Measurements from ENCODE around the gene C6orf47. TPM values are rescaled to one million over a fixed set of nuclear protein-coding genes. Genes with fewer than 3 reads are reported as not detected.
A peak's percentile ranks its signal among the peaks of the same experiment; 100 is the strongest.

The C6orf47 gene
- polyA plus RNA-seq, 6 donors from 2014 or later: 16.8 to 39.9 (median 28.4) TPM

DNA sequence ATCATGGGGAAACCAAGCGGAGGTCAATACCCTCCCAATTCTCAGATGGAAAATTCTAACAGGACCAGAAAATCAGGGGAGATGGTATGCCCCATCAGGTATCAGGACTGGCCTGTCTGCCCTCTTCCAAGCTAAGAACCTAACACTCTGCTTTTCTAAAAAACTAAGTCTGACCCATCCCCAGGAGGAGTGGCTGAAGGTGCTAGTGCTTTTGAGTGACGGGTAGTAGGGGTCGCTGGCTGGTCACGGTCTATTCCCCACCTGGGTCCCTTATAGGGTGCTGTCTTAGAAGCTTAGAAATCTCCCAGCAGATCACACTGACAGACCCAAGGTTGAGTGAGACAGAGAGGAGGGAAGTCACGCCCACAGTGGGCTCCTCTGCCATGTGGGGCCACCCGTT lies 33.0 kb upstream of the C6orf47 start:
- Mint-ChIP-seq H3K27ac (peak overlapping the region in 2 of 6 donors; percentile 44 to 68), H3K36me3 (peaks cover 6 to 16% of the 10 kb centered on the region in 2 donors), H3K9me3 (no peaks in the 10 kb centered on the region), H3K27me3 (no peaks in the 10 kb centered on the region), H3K4me1 (peaks cover 18 to 30% (median 23%) of the 10 kb centered on the region in 3 donors), H3K4me3 (no peak overlapping the region)
- ATAC-seq (ENCODE audit: low read depth in 2 of 2): no peak
- no peak for DNase-seq

DNA sequence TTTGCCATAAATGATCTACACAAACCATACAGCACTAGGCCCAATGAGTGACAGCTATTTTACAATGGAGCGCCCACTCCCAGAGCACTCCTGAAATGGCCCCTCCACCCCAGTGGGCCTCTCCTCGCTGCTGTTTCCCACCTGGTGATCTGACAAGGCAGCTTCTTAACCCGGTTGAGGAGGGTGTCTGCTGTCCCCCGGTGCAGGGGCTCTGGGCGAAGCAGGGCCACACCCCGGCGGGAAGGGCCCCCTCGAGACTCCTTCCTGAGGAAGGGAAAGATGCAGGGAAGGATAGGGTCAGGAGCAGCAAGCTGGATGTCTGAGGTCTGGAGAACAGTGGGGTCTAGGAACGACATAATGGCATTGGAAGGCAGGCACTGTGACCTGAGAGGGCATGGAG lies 32.3 kb upstream of the C6orf47 start:
- Mint-ChIP-seq H3K27ac (peak overlapping the region in 1 of 6 donors; percentile 26), H3K27me3 (no peaks in the 10 kb centered on the region), H3K9me3 (no peaks in the 10 kb centered on the region), H3K4me1 (peaks cover 16 to 30% (median 20%) of the 10 kb centered on the region in 3 donors), H3K36me3 (peaks cover 3 to 18% of the 10 kb centered on the region in 2 donors), H3K4me3 (no peak overlapping the region)
- DNase-seq (no peak), ATAC-seq (ENCODE audit: low read depth in 2 of 2) (no peak)

DNA sequence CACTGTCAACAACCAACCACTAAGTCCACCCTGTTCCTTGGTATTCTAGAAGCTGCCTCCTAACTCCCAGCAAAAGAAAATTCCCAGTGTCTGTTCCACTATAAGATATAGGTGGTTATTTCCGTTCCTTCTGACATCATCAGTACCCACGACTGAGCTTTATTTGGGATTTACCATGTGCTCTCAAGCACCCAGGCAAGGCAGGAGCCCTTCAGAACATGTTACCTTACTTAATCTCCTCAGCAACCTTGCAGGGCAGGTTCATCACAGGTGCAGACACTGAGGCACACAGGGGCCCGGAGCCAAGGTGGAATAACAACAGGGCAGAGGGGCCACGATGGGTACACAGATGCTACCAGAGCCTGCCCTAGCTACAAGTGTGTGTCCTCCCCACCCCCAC lies 31.8 kb upstream of the C6orf47 start:
- ATAC-seq (ENCODE audit: low read depth in 2 of 2) (no peak), DNase-seq (no peak)
- Mint-ChIP-seq H3K27ac (peak overlapping the region in 1 of 6 donors; percentile 26), H3K9me3 (no peaks in the 10 kb centered on the region), H3K4me1 (peaks cover 11 to 25% (median 17%) of the 10 kb centered on the region in 3 donors), H3K27me3 (no peaks in the 10 kb centered on the region), H3K4me3 (no peak overlapping the region), H3K36me3 (peaks cover 0 to 18% of the 10 kb centered on the region in 2 donors)

DNA sequence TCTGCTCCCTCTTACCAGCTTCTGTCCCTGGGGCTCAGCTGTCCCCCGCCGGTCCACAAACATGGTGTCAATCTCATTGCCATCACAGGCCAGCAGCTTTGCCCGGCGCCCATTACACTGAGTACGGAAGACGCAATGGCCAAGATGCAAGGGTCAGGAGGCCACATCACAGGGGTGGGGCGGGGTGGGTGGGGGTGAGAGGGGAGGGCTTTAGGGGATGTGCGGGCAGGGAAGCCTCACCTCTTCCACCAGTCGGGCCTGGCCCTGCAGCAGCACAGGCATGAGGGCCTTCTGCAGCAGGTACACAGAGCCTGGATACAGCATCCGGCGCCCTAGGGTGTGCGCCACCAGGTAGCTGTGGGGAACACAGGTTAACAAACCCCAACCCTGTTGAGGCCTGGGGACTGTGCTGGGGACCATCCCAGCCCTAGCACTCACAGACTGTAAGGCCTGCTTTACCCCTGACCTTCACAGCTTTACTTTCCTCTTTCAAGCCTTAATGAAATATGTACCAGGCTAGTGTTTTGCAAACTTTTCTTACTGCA lies 31.1 kb upstream of the C6orf47 start:
- no peaks in the 10 kb centered on the region for H3K27me3 Mint-ChIP-seq

DNA sequence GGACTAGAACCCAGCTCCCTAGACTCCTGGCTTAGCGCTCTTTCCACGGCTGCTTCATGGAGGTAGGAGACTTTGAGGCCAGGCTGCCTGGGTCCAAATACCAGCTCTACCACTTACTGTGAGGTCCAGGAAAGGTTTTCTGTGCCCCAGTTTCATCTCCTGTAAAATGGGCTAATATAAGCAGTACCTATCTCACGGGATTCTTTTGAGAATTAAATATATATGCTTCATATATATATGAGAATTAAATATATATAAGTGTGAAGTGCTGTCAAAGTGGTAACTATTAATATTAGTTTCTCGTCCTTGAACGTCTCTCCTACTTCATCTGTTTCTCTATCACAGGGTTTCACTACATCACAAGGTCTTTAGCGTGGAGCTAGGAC lies 30.5 kb upstream of the C6orf47 start:
- Mint-ChIP-seq H3K27me3 (no peaks in the 10 kb centered on the region), H3K4me3 (no peak overlapping the region), H3K36me3 (peaks cover 0 to 22% of the 10 kb centered on the region in 2 donors), H3K4me1 (peaks cover 11 to 24% (median 17%) of the 10 kb centered on the region in 3 donors), H3K9me3 (no peaks in the 10 kb centered on the region), H3K27ac (no peak overlapping the region)
- DNase-seq (no peak), ATAC-seq (ENCODE audit: low read depth in 2 of 2) (no peak)

More for the DNA sequence above, 31.1 kb upstream of the C6orf47 start:
- peaks cover 0 to 17% of the 10 kb centered on the region in 2 donors for H3K36me3 Mint-ChIP-seq
- H3K27ac Mint-ChIP-seq: no peak overlapping the region
- ATAC-seq (ENCODE audit: low read depth in 2 of 2) (no peak), DNase-seq (no peak)
- H3K4me1 Mint-ChIP-seq: peaks cover 11 to 24% (median 17%) of the 10 kb centered on the region in 3 donors
- H3K4me3 Mint-ChIP-seq: no peak overlapping the region
- H3K9me3 Mint-ChIP-seq: no peaks in the 10 kb centered on the region

DNA sequence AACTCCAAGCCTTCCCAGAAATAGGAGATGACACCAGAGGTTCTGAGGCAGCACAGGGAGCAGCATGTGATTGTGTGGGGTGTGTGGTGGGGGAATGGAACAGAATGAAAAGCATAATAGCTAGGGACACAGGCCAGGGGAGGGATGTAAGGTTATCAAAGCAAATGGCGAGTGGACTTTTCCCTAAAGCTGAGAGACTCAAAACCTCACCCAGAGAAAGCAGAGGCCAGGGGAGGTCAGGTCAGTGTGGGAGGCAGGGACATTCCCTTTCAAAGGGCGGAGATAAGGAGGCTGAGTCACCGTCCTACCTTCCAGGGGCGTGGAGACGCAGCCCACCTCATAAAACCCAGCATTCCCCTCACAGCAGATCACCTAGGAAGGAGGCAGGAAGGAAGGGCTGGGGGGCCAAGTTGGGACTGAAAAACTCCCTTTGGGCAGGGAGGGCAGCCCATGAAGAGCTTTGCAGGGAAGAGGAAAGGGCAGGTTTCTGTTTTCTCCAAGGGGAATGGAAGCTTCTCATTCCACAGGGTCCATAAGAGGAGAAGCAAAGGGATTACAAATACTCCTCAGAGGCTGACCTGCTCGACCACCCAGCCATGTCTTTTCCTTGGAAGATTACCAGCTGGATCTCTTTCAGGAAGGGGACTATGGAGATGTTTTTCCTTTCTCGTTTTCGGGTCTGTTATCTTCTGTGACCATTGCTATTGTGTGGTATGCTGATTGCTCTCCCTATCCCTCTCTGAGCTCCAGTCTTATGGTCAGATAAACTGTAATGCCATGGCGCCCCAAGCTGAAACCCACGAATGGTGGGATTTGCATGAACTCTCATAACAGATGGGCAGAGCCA lies 29.9 kb upstream of the C6orf47 start:
- H3K36me3 Mint-ChIP-seq: peaks cover 0 to 24% of the 10 kb centered on the region in 2 donors
- peaks cover 11 to 24% (median 17%) of the 10 kb centered on the region in 3 donors for H3K4me1 Mint-ChIP-seq
- no peak overlapping the region for H3K4me3 Mint-ChIP-seq
- H3K9me3 Mint-ChIP-seq: no peaks in the 10 kb centered on the region
- DNase-seq (no peak), ATAC-seq (ENCODE audit: low read depth in 2 of 2) (no peak)
- H3K27ac Mint-ChIP-seq: peak overlapping the region in 3 of 6 donors; percentile 4 to 71 (median 8)
- H3K27me3 Mint-ChIP-seq: no peaks in the 10 kb centered on the region

DNA sequence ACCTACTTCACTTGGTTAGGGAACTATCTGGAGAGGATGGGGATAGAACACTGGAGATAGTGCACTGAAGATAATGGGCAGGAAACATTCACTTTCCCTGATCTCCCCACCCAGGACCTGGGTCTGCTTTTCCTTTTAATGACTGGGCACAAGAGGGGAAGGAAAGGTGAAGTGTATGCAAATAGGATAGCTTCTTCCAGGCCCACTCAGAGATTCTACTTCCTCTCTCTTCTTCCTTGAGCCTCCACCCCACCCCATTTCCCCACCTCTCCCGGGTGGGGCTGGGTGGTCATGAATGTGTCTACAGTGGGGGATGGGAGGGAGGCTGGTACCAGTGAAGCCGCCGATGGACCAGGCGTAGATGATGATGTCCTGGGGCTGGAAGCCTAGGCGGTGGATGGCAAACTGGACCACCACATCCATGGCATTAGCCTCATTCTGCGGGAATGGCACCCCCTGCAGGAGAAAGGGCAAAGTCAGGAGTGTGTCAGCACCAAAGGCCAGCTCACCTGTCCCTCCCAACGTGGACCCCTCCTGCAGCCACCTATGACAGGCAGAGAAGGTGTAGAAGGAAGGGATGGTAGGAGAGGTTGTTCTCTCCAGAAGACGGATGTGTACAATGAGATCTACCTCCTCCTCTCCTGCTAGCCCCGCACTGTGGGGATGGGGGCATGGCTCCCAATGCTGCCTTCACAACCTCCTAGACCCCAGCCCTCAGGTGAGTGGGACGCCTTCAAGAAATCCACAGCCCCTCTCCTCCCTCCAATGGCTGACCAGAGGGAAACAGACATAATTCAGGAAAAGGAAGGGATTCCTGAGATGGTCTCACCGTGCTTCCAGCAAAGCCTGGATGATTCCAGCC lies 28.9 kb upstream of the C6orf47 start:
- H3K36me3 Mint-ChIP-seq: peaks cover 0 to 24% of the 10 kb centered on the region in 2 donors
- no peaks in the 10 kb centered on the region for H3K27me3 Mint-ChIP-seq
- ATAC-seq (ENCODE audit: low read depth in 2 of 2) (no peak), DNase-seq (no peak)
- peaks cover 11 to 24% (median 17%) of the 10 kb centered on the region in 3 donors for H3K4me1 Mint-ChIP-seq
- peak overlapping the region in 4 of 6 donors; percentile 55 to 78 (median 66) for H3K27ac Mint-ChIP-seq
- H3K4me3 Mint-ChIP-seq: peak overlapping the region in 1 of 8 donors; percentile 42
- H3K9me3 Mint-ChIP-seq: no peaks in the 10 kb centered on the region

DNA sequence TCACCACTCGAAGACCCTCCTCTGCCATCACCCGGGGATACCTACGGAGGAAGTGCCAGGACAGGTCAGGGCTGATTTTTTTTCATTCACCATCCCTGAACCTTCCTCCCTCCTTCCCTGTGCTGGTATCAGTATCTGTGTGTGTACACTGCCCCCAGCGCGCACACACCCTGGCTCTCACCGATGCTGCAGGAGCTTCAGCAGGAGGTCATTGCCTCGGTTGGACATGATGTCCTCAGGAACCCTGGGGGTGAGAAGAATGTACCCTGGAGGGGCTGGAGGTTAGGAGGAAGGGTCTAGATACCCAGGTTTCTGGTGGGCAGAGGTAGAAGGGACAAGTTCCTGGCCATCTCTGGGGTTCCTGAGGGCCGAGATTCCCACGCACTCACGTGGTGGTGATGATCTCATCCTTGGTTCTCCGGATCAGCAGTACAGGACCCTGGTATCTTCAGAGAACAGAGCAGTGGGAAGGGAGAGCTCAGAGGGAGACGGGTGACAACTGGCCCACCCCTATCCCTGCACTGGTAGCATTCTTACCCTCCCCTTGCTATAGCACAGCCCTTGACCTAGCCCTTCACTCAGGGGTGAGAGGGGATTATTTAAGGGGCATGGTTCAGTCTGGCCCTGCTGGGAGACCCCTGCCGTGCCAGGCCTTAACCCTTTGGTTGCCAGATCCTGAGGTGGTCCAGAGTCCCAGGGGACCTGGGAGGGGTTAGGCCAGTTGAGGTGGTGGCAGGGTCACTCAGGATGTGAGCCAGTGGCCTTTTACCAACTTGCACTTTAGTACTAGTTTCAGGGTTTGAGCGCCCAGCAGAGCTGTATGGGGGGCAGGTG lies 27.5 kb upstream of the C6orf47 start:
- H3K36me3 Mint-ChIP-seq: peaks cover 0 to 19% of the 10 kb centered on the region in 2 donors
- H3K9me3 Mint-ChIP-seq: no peaks in the 10 kb centered on the region
- no peak overlapping the region for H3K4me3 Mint-ChIP-seq
- ATAC-seq (ENCODE audit: low read depth in 2 of 2): no peak
- DNase-seq: no peak
- H3K4me1 Mint-ChIP-seq: peaks cover 18 to 23% (median 22%) of the 10 kb centered on the region in 3 donors
- H3K27me3 Mint-ChIP-seq: no peaks in the 10 kb centered on the region
- H3K27ac Mint-ChIP-seq: peak overlapping the region in 2 of 6 donors; percentile 10 to 84

DNA sequence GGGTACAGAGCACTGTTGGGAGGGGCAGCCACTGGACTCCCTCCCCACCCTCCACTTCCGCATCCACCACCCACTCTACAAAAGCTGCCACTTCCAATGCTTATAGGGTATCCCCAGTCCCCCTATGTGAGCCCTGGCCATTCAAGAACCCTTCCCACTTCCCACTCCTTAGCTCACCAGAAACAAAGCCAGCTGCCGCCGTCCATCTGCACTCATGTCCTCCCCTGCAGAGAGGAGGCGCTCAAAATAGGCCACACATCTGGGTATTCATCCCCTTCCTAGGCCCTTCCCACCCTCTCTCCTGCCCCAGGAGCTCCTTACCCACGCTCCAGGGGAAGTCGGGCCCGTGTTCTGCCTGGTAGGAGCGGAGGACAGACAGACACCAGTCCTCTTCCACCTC lies 26.7 kb upstream of the C6orf47 start:
- H3K27ac Mint-ChIP-seq: no peak overlapping the region
- no peaks in the 10 kb centered on the region for H3K9me3 Mint-ChIP-seq
- DNase-seq (no peak), ATAC-seq (ENCODE audit: low read depth in 2 of 2) (no peak)
- H3K27me3 Mint-ChIP-seq: no peaks in the 10 kb centered on the region
- no peak overlapping the region for H3K4me3 Mint-ChIP-seq
- peaks cover 0 to 15% of the 10 kb centered on the region in 2 donors for H3K36me3 Mint-ChIP-seq
- peaks cover 18 to 30% (median 19%) of the 10 kb centered on the region in 3 donors for H3K4me1 Mint-ChIP-seq

DNA sequence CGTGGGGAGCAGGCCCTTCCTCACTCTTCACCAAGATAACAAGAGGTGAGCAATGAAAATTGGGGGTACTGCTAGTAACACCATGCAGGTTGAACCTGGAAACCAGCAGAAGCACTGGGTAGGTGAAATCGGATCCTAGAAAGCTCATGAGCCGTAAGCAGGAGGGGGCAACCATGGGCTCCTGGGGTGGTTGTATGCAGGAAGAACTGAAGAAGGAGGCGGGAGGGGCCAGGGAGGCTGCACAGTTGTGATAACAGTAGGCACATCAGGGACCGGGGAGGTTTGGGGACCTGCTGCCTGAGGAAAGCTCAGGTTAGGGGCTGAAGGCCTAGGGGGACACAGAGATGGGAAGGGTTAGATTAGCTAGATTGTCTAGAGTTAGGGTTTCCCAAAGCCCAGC lies 25.9 kb upstream of the C6orf47 start:
- peaks cover 21 to 38% (median 21%) of the 10 kb centered on the region in 3 donors for H3K4me1 Mint-ChIP-seq
- H3K4me3 Mint-ChIP-seq: no peak overlapping the region
- H3K27me3 Mint-ChIP-seq: no peaks in the 10 kb centered on the region
- peak overlapping the region in 4 of 6 donors; percentile 7 to 91 (median 70) for H3K27ac Mint-ChIP-seq
- DNase-seq (no peak), ATAC-seq (ENCODE audit: low read depth in 2 of 2) (no peak)
- H3K9me3 Mint-ChIP-seq: no peaks in the 10 kb centered on the region
- peaks cover 0 to 15% of the 10 kb centered on the region in 2 donors for H3K36me3 Mint-ChIP-seq

DNA sequence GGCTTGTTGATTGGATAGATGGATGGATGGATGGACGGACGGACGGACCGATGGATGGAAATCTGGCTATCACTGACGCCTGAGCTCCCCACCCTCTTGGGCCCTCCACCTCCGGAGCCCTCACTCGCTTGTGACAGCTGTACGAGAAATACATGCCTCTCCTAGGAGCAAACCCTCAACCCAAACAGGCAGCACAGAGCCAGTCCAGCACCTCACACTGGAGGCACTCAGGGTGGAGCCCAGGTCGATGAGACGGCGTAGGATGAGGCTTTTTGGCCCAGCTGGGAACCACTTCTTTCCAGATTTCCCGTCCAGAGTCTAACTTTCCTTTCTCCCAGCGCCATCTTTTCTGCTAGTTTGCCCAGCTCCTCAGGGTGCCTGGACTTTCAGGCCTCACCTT lies 23.0 kb upstream of the C6orf47 start:
- Mint-ChIP-seq H3K4me3 (peak overlapping the region in 4 of 8 donors; percentile 57 to 79 (median 62)), H3K9me3 (no peaks in the 10 kb centered on the region), H3K27me3 (no peaks in the 10 kb centered on the region), H3K4me1 (peaks cover 17 to 40% (median 26%) of the 10 kb centered on the region in 3 donors), H3K36me3 (peaks cover 0 to 15% of the 10 kb centered on the region in 2 donors), H3K27ac (peak overlapping the region in 2 of 6 donors; percentile 3 to 91)
- ATAC-seq (ENCODE audit: low read depth in 2 of 2) (no peak), DNase-seq (no peak)

DNA sequence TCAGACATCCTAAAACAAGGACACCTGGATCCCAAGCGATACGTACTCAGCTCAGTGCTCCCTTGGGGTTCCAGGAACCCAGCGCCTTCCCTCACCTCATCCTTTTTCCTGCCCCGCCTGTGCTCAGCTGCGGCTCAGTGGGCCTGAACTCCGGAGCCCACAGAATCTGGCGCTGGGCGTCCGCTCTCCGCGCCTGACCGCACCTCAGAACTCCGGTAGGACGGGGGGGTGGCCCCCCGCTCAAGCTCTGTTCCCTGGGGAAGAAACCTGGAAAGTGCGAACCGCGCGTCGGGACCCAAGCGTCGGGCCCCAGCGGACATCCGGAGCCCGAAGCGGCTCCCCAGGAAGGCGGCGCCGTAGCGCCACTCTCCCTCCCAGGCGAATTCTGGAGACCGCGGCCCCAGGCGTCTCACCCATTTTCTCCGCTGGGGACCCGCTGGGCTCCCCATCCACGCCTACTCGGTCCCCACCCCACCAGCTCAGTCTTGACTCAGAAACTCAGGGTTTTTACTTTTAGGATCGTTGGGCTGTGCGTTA lies 20.6 kb upstream of the C6orf47 start:
- DNase-seq (peak; percentile 29), ATAC-seq (ENCODE audit: low read depth in 2 of 2) (peak; percentile 61 to 64)
- peak overlapping the region in 5 of 6 donors; percentile 16 to 86 (median 73) for H3K27ac Mint-ChIP-seq
- peaks cover 36 to 49% (median 42%) of the 10 kb centered on the region in 3 donors for H3K4me1 Mint-ChIP-seq
- H3K27me3 Mint-ChIP-seq: no peaks in the 10 kb centered on the region
- H3K4me3 Mint-ChIP-seq: peak overlapping the region; percentile 72 to 90 (median 85)
- H3K9me3 Mint-ChIP-seq: no peaks in the 10 kb centered on the region
- H3K36me3 Mint-ChIP-seq: peaks cover 0 to 3% of the 10 kb centered on the region in 2 donors
